ENCODE measurements around the gene CPEB4.

The CPEB4 gene

GRCh38 chr5:173988554-173989431, 100.6 kb downstream of the CPEB4 start, which contains the start of gene C5orf47:
Gene C5orf47, plus strand, starts transcription at chr5:173989170. Its CDS starts 94 bp downstream, at chr5:173989264.
- DNase-seq, result no peak

- DNase-seq, result no peak
These were observed 101.4 kb downstream of the CPEB4 start for GRCh38 chr5:173989432-173990082.

- no peak for DNase-seq
These were observed 109.2 kb downstream of the CPEB4 start for GRCh38 chr5:173997331-173997730.

- no peak for DNase-seq
These were observed 110.4 kb downstream of the CPEB4 start for GRCh38 chr5:173998531-173998930.

- no peak for DNase-seq
These were observed 111.9 kb downstream of the CPEB4 start for GRCh38 chr5:174000076-174000475.

- DNase-seq, result no peak
These were observed 115.6 kb downstream of the CPEB4 start for GRCh38 chr5:174003795-174004194.

- DNase-seq, result no peak
These were observed 120.8 kb downstream of the CPEB4 start for GRCh38 chr5:174008922-174009321.

- DNase-seq, result no peak
These were observed 122.2 kb downstream of the CPEB4 start for GRCh38 chr5:174010365-174010764.

- DNase-seq, result no peak
These were observed 123.3 kb downstream of the CPEB4 start for GRCh38 chr5:174011441-174011840.

Measured in COR-L47 (cell line).